B cell (primary cell): ENCODE data around the gene OXNAD1.

Source experiments
- CTCF ChIP-seq: fragments of 200-600 bp; IDR thresholded peaks from one replicate; pipeline ENCODE4 v1.8.0; 2022; ENCODE audit warnings: antibody characterized with exemption, mild to moderate bottlenecking
- EZH2 ChIP-seq: IDR thresholded peaks from 2 replicates; pipeline ENCODE4 v1.6.1; 2012; ENCODE audit warnings: borderline replicate concordance, low read depth, mild to moderate bottlenecking, moderate library complexity, low read length; ENCODE audit not compliant: insufficient read depth, poor library complexity, severe bottlenecking

- TF ChIP-seq CTCF (no peak), EZH2 (no peak)
These were observed 61.8 kb downstream of the OXNAD1 start for GRCh38 chr3:16326724-16327349.
